Natural killer cell (primary cell): ENCODE data around the gene KHK. TPM values are rescaled to one million over a fixed set of nuclear protein-coding genes. Genes with fewer than 3 reads are reported as not detected.

Source experiments
- ATAC-seq, 3 donors: fragments of 150-1000 bp in 2 of 3; fragments of 200-7000 bp in 1 of 3; cut with Tn5 transposase; 1 replicate in 1 of 3; 2 replicates in 2 of 3; pipeline ENCODE4 v1.10.0; 2021; ENCODE audit warnings: mild to moderate bottlenecking in 2 of 3, moderate library complexity in 2 of 3
- DNase-seq, 2 donors: peaks; one replicate each; pipeline versions ENCODE4 v3.0.0 to v3.0.0-alpha.2; 2013 to 2021; ENCODE audit warnings: mixed read lengths in 1 of 2
- H3K27ac ChIP-seq: one replicate; pipeline ENCODE4 v1.5.1; 2013; ENCODE audit warnings: mild to moderate bottlenecking, low read length
- H3K27me3 ChIP-seq: one replicate; pipeline ENCODE4 v1.6.1; 2013; ENCODE audit warnings: low read length; ENCODE audit not compliant: control insufficient read depth, insufficient read depth
- H3K36me3 ChIP-seq: one replicate; pipeline ENCODE4 v1.6.1; 2013; ENCODE audit warnings: low read length; ENCODE audit not compliant: control insufficient read depth, insufficient read depth
- H3K4me1 ChIP-seq: one replicate; pipeline ENCODE4 v1.6.1; 2013; ENCODE audit warnings: low read length; ENCODE audit not compliant: control insufficient read depth, insufficient read depth
- H3K4me3 ChIP-seq: one replicate; pipeline ENCODE4 v1.5.1; 2013; ENCODE audit warnings: low read length
- H3K9me3 ChIP-seq: one replicate; pipeline ENCODE4 v1.6.1; 2013; ENCODE audit warnings: low read length; ENCODE audit not compliant: control insufficient read depth, insufficient read depth
- H3K27ac Mint-ChIP-seq, 2 donors: one replicate each; pipeline ENCODE4 v1.8.0; 2022; ENCODE audit warnings: mild to moderate bottlenecking in 2 of 2, mixed read lengths in 2 of 2, moderate library complexity in 1 of 2
- H3K27me3 Mint-ChIP-seq, 2 donors: one replicate each; pipeline ENCODE4 v1.8.0; 2022; ENCODE audit warnings: low read depth in 2 of 2, mixed read lengths in 2 of 2
- H3K36me3 Mint-ChIP-seq: one replicate; pipeline ENCODE4 v1.8.0; 2022; ENCODE audit warnings: mixed read lengths
- H3K4me1 Mint-ChIP-seq, 2 donors: one replicate each; pipeline ENCODE4 v1.8.0; 2022; ENCODE audit warnings: mixed read lengths in 2 of 2
- H3K4me3 Mint-ChIP-seq: one replicate; pipeline ENCODE4 v1.8.0; 2022; ENCODE audit warnings: mild to moderate bottlenecking, moderate library complexity, mixed read lengths
- H3K9me3 Mint-ChIP-seq, 2 donors: one replicate each; pipeline ENCODE4 v1.8.0; 2022; ENCODE audit warnings: mixed read lengths in 2 of 2
- CTCF ChIP-seq: fragments of 200-600 bp; IDR thresholded peaks from one replicate; pipeline ENCODE4 v1.8.0; 2022; ENCODE audit warnings: antibody characterized with exemption
- WGBS: methylation state at CpG from one replicate; pipeline ENCODE4 v1.1.7; 2013; ENCODE audit warnings: missing lambda C conversion rate; ENCODE audit not compliant: insufficient coverage; 5-methylcytosine and 5-hydroxymethylcytosine counted together
- intact Hi-C: fragments of 100-400 bp; cut with micrococcal nuclease; formaldehyde crosslinking; loops from one replicate; pipeline ENCODE4 v1.14.2; 2022
- total RNA-seq, 4 donors: library from RNA; stranded (reverse); fragments of 120-200 nt in 1 of 4; gene quantifications; one replicate each; pipeline versions ENCODE4 v1.2.3 to v1.2.4, GENCODE V29; 2013 to 2022

Gene KHK
- total RNA-seq, 3 donors from 2014 or later (not counting 1 experiment from before 2014, with no cell fraction given), result 3.7 to 4.0 (median 3.8) TPM

GRCh38 chr2:27099334-27099955 lies 12.9 kb downstream of the KHK start:
- no peaks in the 10 kb centered on the region for H3K9me3 Mint-ChIP-seq
- H3K4me1 Mint-ChIP-seq, result peaks cover 0 to 16% of the 10 kb centered on the region in 2 donors
- intact Hi-C loops, result no loop called here
- no peaks in the 10 kb centered on the region for H3K9me3 ChIP-seq
- peaks cover 0 to under 1% of the 10 kb centered on the region in 2 donors for H3K27me3 Mint-ChIP-seq
- no peaks in the 10 kb centered on the region for H3K27me3 ChIP-seq
- TF ChIP-seq CTCF, result no peak
- 96% methylated on average over 19 of the region's 19 CpGs for WGBS
- H3K36me3 Mint-ChIP-seq, result no peaks in the 10 kb centered on the region
- H3K4me3 ChIP-seq, result no peak overlapping the region
- H3K27ac ChIP-seq, result no peak overlapping the region
- H3K4me3 Mint-ChIP-seq, result no peak overlapping the region
- DNase-seq (no peak), ATAC-seq (no peak)
- H3K36me3 ChIP-seq, result no peaks in the 10 kb centered on the region
- H3K4me1 ChIP-seq, result peaks cover 9% of the 10 kb centered on the region
- H3K27ac Mint-ChIP-seq, result no peak overlapping the region

DNA sequence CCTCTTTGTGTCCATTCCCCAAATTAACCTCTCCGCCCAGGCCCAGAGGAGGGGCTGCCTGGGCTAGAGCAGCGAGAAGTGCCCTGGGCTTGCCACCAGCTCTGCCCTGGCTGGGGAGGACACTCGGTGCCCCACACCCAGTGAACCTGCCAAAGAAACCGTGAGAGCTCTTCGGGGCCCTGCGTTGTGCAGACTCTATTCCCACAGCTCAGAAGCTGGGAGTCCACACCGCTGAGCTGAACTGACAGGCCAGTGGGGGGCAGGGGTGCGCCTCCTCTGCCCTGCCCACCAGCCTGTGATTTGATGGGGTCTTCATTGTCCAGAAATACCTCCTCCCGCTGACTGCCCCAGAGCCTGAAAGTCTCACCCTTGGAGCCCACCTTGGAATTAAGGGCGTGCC lies 13.5 kb downstream of the KHK start:
- TF ChIP-seq CTCF, result no peak
- peaks cover 9% of the 10 kb centered on the region for H3K4me1 ChIP-seq
- H3K4me3 Mint-ChIP-seq, result no peak overlapping the region
- H3K9me3 ChIP-seq, result no peaks in the 10 kb centered on the region
- H3K27me3 ChIP-seq, result no peaks in the 10 kb centered on the region
- no peaks in the 10 kb centered on the region for H3K9me3 Mint-ChIP-seq
- no peaks in the 10 kb centered on the region for H3K36me3 Mint-ChIP-seq
- H3K36me3 ChIP-seq, result no peaks in the 10 kb centered on the region
- no peak overlapping the region for H3K27ac Mint-ChIP-seq
- DNase-seq (no peak), ATAC-seq (no peak)
- no peak overlapping the region for H3K4me3 ChIP-seq
- H3K4me1 Mint-ChIP-seq, result peaks cover 0 to 16% of the 10 kb centered on the region in 2 donors
- WGBS, result 93% methylated on average over 10 of the region's 10 CpGs
- intact Hi-C loops, result no loop called here
- H3K27me3 Mint-ChIP-seq, result peaks cover 0 to 2% of the 10 kb centered on the region in 2 donors
- H3K27ac ChIP-seq, result no peak overlapping the region

- Mint-ChIP-seq H3K9me3 (no peaks in the 10 kb centered on the region), H3K27me3 (peaks cover 0 to 2% of the 10 kb centered on the region in 2 donors), H3K4me1 (no peaks in the 10 kb centered on the region), H3K27ac (no peak overlapping the region), H3K4me3 (no peak overlapping the region), H3K36me3 (no peaks in the 10 kb centered on the region)
- 87% methylated on average over 5 of the region's 5 CpGs for WGBS
- H3K27ac ChIP-seq, result no peak overlapping the region
- no peaks in the 10 kb centered on the region for H3K4me1 ChIP-seq
- TF ChIP-seq CTCF, result no peak
- H3K27me3 ChIP-seq, result no peaks in the 10 kb centered on the region
- no peak for DNase-seq
- no peak for ATAC-seq
- no peaks in the 10 kb centered on the region for H3K9me3 ChIP-seq
- no peaks in the 10 kb centered on the region for H3K36me3 ChIP-seq
- no peak overlapping the region for H3K4me3 ChIP-seq
- intact Hi-C loops, result loop anchor here (1.0 kb wide), 1 partner anchor 178 kb away; no protein-coding TSS in a partner anchor
Measured at GRCh38 chr2:27102329-27102728, 15.8 kb downstream of the KHK start.

DNA sequence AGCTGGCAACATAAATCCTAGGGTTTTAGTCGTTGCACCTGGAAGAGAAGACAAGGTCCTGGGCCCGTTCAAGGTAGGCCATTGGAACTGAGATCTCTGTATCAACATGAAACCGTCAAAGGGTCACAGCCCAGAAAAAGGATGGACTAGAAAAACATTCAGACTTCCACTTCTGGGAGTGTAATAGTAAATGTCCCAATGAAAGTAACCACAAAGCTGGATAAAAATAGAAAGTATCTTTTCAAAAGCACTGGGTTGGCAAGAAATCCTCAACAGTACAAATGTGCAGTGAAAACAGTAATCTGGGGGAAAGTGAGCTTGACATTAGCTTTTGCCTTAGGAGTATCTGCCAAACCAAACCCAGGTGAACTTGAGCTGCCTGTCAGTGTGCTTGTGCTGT lies 19.4 kb downstream of the KHK start:
- H3K4me3 Mint-ChIP-seq, result no peak overlapping the region
- DNase-seq (no peak), ATAC-seq (no peak)
- no peaks in the 10 kb centered on the region for H3K36me3 ChIP-seq
- TF ChIP-seq CTCF, result no peak
- no peaks in the 10 kb centered on the region for H3K4me1 Mint-ChIP-seq
- WGBS, result 79% methylated on average over 3 of the region's 3 CpGs
- no peak overlapping the region for H3K27ac Mint-ChIP-seq
- intact Hi-C loops, result no loop called here
- peaks cover 0 to 7% of the 10 kb centered on the region in 2 donors for H3K27me3 Mint-ChIP-seq
- no peak overlapping the region for H3K4me3 ChIP-seq
- no peaks in the 10 kb centered on the region for H3K27me3 ChIP-seq
- H3K36me3 Mint-ChIP-seq, result no peaks in the 10 kb centered on the region
- H3K9me3 ChIP-seq, result no peaks in the 10 kb centered on the region
- no peak overlapping the region for H3K27ac ChIP-seq
- H3K9me3 Mint-ChIP-seq, result no peaks in the 10 kb centered on the region
- no peaks in the 10 kb centered on the region for H3K4me1 ChIP-seq
